ENCODE data around the gene CLDN3.
"Not testable (repeated sequence)": the region's sequence is repeated elsewhere in the genome, so short reads cannot be mapped to it uniquely, and the experiment has no call there.

Gene CLDN3

DNA sequence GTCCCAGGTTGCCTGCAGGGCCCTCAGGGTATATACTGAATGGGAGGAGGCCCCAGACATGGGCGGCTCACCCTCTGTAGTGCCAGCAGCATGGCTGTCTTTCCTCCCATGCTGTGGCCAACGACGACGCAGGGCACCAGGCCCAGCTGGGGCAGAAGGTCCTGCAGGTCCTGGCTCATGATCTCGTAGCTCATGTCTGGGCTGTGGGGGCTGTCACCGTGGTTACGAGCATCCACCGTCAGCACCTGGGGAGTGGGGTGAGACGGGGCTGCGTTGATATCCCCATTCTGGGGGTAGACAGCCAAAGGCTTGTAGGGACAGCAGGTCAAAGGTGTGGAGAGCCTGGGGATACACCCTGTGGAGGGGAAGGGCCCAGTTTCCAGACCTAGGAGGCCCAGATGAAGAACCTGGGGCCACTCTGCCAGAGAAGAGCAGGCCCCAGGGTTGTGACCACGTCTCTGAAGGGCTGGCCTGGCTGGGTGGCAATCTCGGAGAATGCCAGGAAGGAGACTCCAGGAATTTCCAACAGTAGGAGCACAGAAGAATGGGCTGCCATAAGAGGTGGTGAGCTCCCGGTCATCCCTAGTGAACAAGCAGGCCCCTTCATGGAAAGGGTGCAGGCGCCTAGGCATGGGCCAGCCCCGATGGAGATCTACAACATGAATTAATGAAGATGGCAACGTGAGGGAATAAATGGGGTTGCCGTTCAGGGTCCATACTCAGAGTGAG, 32.4 kb downstream of the CLDN3 start:
- DNase-seq = no peak

- DNase-seq = no peak
Observed at GRCh38 chr7:73736885-73737284, 33.2 kb downstream of the CLDN3 start.

GRCh38 chr7:73735528-73735905, 34.6 kb downstream of the CLDN3 start:
- DNase-seq = no peak

- peak in 17 of 56 donors; percentile 10 to 49 (median 28) for DNase-seq
Observed at GRCh38 chr7:73734619-73735527, 35.2 kb downstream of the CLDN3 start.

GRCh38 chr7:73732397-73732796, 37.7 kb downstream of the CLDN3 start:
- no peak for DNase-seq

DNA sequence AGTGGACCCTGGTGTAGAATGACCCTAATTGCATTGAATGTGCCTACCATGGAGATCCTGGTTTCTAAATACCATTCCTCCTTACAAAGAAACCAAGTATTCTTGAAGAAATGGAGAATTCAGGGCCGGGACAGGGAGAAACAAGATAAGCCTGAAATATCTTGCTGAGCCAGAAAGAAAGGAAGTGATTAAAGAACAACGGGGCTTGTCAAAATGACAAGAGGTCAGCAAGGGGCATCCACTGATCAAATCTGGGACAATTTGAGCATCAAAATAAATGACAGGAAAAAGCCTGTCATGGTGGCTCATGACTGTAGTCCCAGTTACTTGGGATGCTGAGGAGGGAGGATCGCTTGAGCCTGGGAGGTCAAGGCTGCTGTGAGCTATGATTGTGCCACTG, 39.6 kb downstream of the CLDN3 start:
- no peak for DNase-seq

GRCh38 chr7:73728551-73728950, 41.5 kb downstream of the CLDN3 start:
- no peak for DNase-seq

- DNase-seq = no peak
Observed at GRCh38 chr7:73727952-73728351, 42.1 kb downstream of the CLDN3 start.

GRCh38 chr7:73726083-73726466, 44.0 kb downstream of the CLDN3 start:
- DNase-seq = no peak

DNA sequence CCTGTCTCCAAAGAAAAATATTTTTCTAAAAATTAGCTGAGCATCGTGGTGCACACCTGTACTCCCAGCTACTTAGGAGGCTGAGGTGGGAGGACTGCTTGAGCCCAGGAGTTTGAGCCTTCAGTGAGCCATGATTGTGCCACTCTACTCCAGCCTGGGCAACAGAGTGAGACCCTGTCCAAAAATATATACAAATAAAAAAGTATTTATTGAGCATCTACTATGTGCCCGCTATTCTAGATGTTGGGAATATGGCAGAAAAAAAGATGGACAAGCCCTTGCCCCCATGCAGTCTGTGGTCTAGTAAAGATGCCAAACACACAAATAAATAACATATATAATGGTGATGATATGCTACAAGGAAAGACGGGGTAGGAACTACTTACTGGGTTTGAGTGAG, 46.3 kb downstream of the CLDN3 start:
- DNase-seq = no peak

- no peak for DNase-seq
Observed at GRCh38 chr7:73722785-73723184, 47.3 kb downstream of the CLDN3 start.

DNA sequence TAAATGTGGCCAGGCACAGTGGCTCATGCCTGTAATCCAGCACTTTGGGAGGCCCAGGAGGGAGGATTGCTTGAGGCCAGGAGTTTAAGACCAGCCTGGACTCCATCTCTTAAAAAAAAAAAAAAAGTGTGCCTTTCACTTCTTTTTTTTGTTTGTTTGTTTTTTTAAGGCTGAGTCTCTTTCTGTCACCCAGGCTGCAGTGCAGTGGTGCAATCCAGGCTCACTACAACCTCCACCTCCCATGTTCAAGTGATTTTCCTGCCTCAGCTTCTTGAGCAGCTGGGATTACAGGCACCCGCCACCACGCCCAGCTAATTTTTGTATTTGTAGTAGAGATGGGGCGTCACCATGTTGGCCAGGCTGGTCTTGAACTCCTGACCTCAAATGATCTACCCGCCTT, 47.9 kb downstream of the CLDN3 start:
- DNase-seq = not testable (repeated sequence)

DNA sequence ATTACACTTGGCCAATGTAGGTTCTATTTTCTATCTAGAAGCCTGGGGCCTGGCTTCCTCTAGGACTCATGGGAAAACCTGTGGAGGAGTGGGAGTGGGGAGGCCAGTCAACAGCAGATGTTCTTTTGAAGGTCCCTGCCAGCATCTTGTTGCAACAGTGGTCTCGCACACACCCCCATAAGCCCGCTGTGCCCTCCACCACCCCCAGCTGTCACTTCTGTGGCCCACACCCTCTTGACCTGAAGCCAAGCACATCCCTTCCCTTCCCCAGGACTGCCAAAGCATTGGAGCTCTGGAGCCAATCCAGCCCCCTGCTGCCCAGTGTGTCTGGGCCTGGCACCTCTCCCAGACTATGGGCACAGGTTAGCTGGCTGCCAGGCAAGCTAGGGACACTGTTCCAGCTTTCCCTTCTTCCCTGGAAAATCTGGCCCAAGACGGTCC, 48.7 kb downstream of the CLDN3 start:
- DNase-seq = peak in 43 of 56 donors; percentile 17 to 83 (median 50)

- not testable (repeated sequence) for DNase-seq
Observed at GRCh38 chr7:73720443-73720842, 49.6 kb downstream of the CLDN3 start.

GRCh38 chr7:73719806-73720169, 50.3 kb downstream of the CLDN3 start:
- DNase-seq = no peak

Data from amygdala (tissue), 56 donors.